Liver (tissue), 9 donors: ENCODE results near the gene PSORS1C1. TPM values are rescaled to one million over a fixed set of nuclear protein-coding genes. Genes with fewer than 3 reads are reported as not detected.

Experiments used
- DNase-seq: peaks from one replicate; pipeline ENCODE4 v3.0.0-alpha.2; 2017; ENCODE audit warnings: low spot score
- H3K27ac ChIP-seq, 2 donors: one replicate each; pipeline ENCODE4 v1.7.0; 2013; ENCODE audit warnings: inconsistent platforms in 2 of 2, low read length in 2 of 2, control low read depth in 1 of 2, low read depth in 1 of 2, mild to moderate bottlenecking in 1 of 2
- H3K27me3 ChIP-seq, 4 donors: one replicate each; pipeline versions ENCODE4 v1.6.1 to v1.7.0; 2013; ENCODE audit warnings: low read length in 3 of 4, inconsistent platforms in 1 of 4, mild to moderate bottlenecking in 1 of 4, moderate library complexity in 1 of 4; ENCODE audit not compliant: control insufficient read depth in 4 of 4, insufficient read depth in 4 of 4
- H3K36me3 ChIP-seq, 4 donors: one replicate each; pipeline versions ENCODE4 v1.6.1 to v1.7.0; 2013; ENCODE audit warnings: low read length in 3 of 4, mild to moderate bottlenecking in 3 of 4, low read depth in 1 of 4, moderate library complexity in 1 of 4; ENCODE audit not compliant: control insufficient read depth in 4 of 4, insufficient read depth in 3 of 4
- H3K4me1 ChIP-seq, 4 donors: one replicate each; pipeline versions ENCODE4 v1.6.1 to v1.7.0; 2013; ENCODE audit warnings: low read length in 3 of 4, mild to moderate bottlenecking in 3 of 4, moderate library complexity in 1 of 4; ENCODE audit not compliant: control insufficient read depth in 4 of 4, insufficient read depth in 4 of 4
- H3K4me3 ChIP-seq, 3 donors: one replicate each; pipeline versions ENCODE4 v1.6.1 to v1.7.0; 2013; ENCODE audit warnings: low read length in 3 of 3, control low read depth in 1 of 3, low read depth in 1 of 3, mild to moderate bottlenecking in 1 of 3
- H3K9ac ChIP-seq, 2 donors: one replicate each; pipeline ENCODE4 v1.7.0; 2013; ENCODE audit warnings: low read length in 2 of 2, mild to moderate bottlenecking in 2 of 2, moderate library complexity in 2 of 2, control low read depth in 1 of 2, low read depth in 1 of 2
- H3K9me3 ChIP-seq, 4 donors: one replicate each; pipeline versions ENCODE4 v1.6.1 to v1.7.0; 2013; ENCODE audit warnings: low read length in 3 of 4; ENCODE audit not compliant: control insufficient read depth in 4 of 4
- EGR1 ChIP-seq, 2 donors: IDR thresholded peaks; 2 replicates each; pipeline ENCODE4 v1.6.1; 2016 to 2018; ENCODE audit warnings: antibody characterized with exemption in 2 of 2, low read depth in 2 of 2
- FOXA1 ChIP-seq: IDR thresholded peaks from 2 replicates; pipeline ENCODE4 v1.6.1; 2016; ENCODE audit warnings: antibody characterized with exemption
- FOXA2 ChIP-seq: IDR thresholded peaks from 2 replicates; pipeline ENCODE4 v1.6.1; 2016; ENCODE audit warnings: antibody characterized with exemption
- GABPA ChIP-seq, 2 donors: IDR thresholded peaks in 1 of 2; conservative IDR thresholded peaks in 1 of 2; 2 replicates each; pipeline ENCODE4 v1.6.1; 2016; ENCODE audit warnings: antibody characterized with exemption in 2 of 2, mild to moderate bottlenecking in 1 of 2, moderate library complexity in 1 of 2
- HNF4A ChIP-seq, 2 donors: conservative IDR thresholded peaks; 2 replicates each; pipeline ENCODE4 v1.6.1; 2016; ENCODE audit warnings: antibody characterized with exemption in 2 of 2, mild to moderate bottlenecking in 2 of 2
- HNF4G ChIP-seq: IDR thresholded peaks from 2 replicates; pipeline ENCODE4 v1.6.1; 2016; ENCODE audit warnings: antibody characterized with exemption
- JUND ChIP-seq, 2 donors: IDR thresholded peaks; 2 replicates each; pipeline ENCODE4 v1.6.1; 2016; ENCODE audit warnings: antibody characterized with exemption in 2 of 2
- NR2F2 ChIP-seq: IDR thresholded peaks from 2 replicates; pipeline ENCODE4 v1.6.1; 2016; ENCODE audit warnings: antibody characterized with exemption
- RXRA ChIP-seq, 2 donors: IDR thresholded peaks; 2 replicates each; pipeline ENCODE4 v1.6.1; 2017 to 2018; ENCODE audit warnings: antibody characterized with exemption in 2 of 2, mild to moderate bottlenecking in 1 of 2
- TAF1 ChIP-seq: conservative IDR thresholded peaks from 2 replicates; pipeline ENCODE4 v1.6.1; 2016; ENCODE audit warnings: antibody characterized with exemption, mild to moderate bottlenecking
- YY1 ChIP-seq: IDR thresholded peaks from 2 replicates; pipeline ENCODE4 v1.6.1; 2016; ENCODE audit warnings: antibody characterized with exemption, mild to moderate bottlenecking
- ZBTB33 ChIP-seq: IDR thresholded peaks from 2 replicates; pipeline ENCODE4 v1.6.1; 2016; ENCODE audit warnings: antibody characterized with exemption
- WGBS: extraction: QIAGEN DNeasy Blood & Tissue Kit; methylation state at CpG from one replicate; pipeline ENCODE4 v1.1.7; 2013; 5-methylcytosine and 5-hydroxymethylcytosine counted together
- polyA plus RNA-seq, 2 donors: library from polyadenylated mRNA; stranded (reverse) in 1 of 2; unstranded in 1 of 2; fragments of 200-250 nt in 1 of 2; fragments of >200 nt in 1 of 2; fragmentation: Nextera tagmentation in 1 of 2; extraction: Ambion mirVana in 1 of 2; gene quantifications; one replicate each; pipeline versions ENCODE4 v1.2.1 to v1.2.3, GENCODE V29; 2013 to 2015
- total RNA-seq, 2 donors: library from RNA; depleted of rRNA; stranded (reverse); fragments of >200 nt; gene quantifications; one replicate each; pipeline ENCODE4 v1.2.3, GENCODE V29; 2014
- TF ChIP-seq, protein P1 (sequence below): IDR thresholded peaks from 2 replicates; pipeline ENCODE4 v1.6.1; 2016; ENCODE audit warnings: antibody characterized with exemption, mild to moderate bottlenecking
- TF ChIP-seq, protein P2 (sequence below): IDR thresholded peaks from 2 replicates; pipeline ENCODE4 v1.6.1; 2016; ENCODE audit warnings: antibody characterized with exemption
- TF ChIP-seq, protein P3 (sequence below): fragments of 150-350 bp; IDR thresholded peaks from 2 replicates; pipeline ENCODE4 v1.5.1; 2017; ENCODE audit warnings: improper control_type of control experiment, low read depth, low read length; ENCODE audit not compliant: missing input control
- TF ChIP-seq, protein P4 (sequence below): IDR thresholded peaks from 2 replicates; pipeline ENCODE4 v1.6.1; 2016; ENCODE audit warnings: antibody characterized with exemption
- donor health status: healthy.
- donor health status: healthy.
- donor health status: healthy.
- donor health status: healthy.
- donor health status: healthy.

Gene PSORS1C1
- total and polyA plus RNA-seq, 4 donors, result under 0.01 to 0.08 TPM; not detected in 2

DNA sequence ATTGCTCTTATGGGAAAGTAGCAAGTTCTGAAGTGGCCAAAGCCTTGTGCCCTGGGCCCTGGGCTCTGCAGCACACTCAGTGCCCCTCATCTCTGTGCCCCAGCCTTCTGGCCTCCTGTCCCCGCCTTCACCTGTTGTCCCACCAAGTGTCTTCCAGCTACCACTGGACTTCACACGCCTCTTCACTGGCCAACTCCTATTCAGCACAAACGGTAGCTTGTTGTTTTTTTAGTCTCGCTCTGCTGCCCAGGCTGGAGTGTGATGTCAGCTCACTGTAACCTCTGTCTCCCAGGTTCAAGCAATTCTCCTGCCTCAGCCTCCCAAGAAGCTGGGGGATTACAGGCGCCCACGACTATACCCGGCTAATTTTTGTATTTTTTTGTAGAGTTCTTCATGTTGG, 38.2 kb downstream of the PSORS1C1 start:
- Histone ChIP-seq H3K27ac (no peak overlapping the region), H3K36me3 (peaks cover 0 to 7% (median 3%) of the 10 kb centered on the region in 4 donors), H3K9me3 (no peaks in the 10 kb centered on the region), H3K27me3 (no peaks in the 10 kb centered on the region), H3K9ac (no peak overlapping the region), H3K4me3 (no peak overlapping the region), H3K4me1 (peaks cover 0 to 16% (median 7%) of the 10 kb centered on the region in 4 donors)
- 97% methylated on average over 7 of the region's 7 CpGs for WGBS
- no peak for DNase-seq
- no peak for TF ChIP-seq TAF1
- TF ChIP-seq, protein P1, sequence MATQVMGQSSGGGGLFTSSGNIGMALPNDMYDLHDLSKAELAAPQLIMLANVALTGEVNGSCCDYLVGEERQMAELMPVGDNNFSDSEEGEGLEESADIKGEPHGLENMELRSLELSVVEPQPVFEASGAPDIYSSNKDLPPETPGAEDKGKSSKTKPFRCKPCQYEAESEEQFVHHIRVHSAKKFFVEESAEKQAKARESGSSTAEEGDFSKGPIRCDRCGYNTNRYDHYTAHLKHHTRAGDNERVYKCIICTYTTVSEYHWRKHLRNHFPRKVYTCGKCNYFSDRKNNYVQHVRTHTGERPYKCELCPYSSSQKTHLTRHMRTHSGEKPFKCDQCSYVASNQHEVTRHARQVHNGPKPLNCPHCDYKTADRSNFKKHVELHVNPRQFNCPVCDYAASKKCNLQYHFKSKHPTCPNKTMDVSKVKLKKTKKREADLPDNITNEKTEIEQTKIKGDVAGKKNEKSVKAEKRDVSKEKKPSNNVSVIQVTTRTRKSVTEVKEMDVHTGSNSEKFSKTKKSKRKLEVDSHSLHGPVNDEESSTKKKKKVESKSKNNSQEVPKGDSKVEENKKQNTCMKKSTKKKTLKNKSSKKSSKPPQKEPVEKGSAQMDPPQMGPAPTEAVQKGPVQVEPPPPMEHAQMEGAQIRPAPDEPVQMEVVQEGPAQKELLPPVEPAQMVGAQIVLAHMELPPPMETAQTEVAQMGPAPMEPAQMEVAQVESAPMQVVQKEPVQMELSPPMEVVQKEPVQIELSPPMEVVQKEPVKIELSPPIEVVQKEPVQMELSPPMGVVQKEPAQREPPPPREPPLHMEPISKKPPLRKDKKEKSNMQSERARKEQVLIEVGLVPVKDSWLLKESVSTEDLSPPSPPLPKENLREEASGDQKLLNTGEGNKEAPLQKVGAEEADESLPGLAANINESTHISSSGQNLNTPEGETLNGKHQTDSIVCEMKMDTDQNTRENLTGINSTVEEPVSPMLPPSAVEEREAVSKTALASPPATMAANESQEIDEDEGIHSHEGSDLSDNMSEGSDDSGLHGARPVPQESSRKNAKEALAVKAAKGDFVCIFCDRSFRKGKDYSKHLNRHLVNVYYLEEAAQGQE, result no peak
- no peak for TF ChIP-seq FOXA2
- TF ChIP-seq, protein P2, sequence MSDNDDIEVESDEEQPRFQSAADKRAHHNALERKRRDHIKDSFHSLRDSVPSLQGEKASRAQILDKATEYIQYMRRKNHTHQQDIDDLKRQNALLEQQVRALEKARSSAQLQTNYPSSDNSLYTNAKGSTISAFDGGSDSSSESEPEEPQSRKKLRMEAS, result no peak
- no peak for TF ChIP-seq EGR1 (IDR thresholded peaks at IDR 0.05; ENCODE audit: low read depth in 2 of 2)

- H3K9me3 ChIP-seq, result no peaks in the 10 kb centered on the region
- WGBS, result 91% methylated on average over 15 of the region's 15 CpGs
- DNase-seq, result no peak
- H3K4me3 ChIP-seq, result no peak overlapping the region
- peaks cover 0 to 7% (median 3%) of the 10 kb centered on the region in 4 donors for H3K36me3 ChIP-seq
- H3K27ac ChIP-seq, result no peak overlapping the region
- no peak for TF ChIP-seq HNF4A (conservative IDR thresholded peaks at IDR 0.05)
- H3K27me3 ChIP-seq, result no peaks in the 10 kb centered on the region
- peaks cover 3 to 24% (median 17%) of the 10 kb centered on the region in 4 donors for H3K4me1 ChIP-seq
- H3K9ac ChIP-seq, result no peak overlapping the region
Observed at GRCh38 chr6:31154436-31154835, 39.8 kb downstream of the PSORS1C1 start.

DNA sequence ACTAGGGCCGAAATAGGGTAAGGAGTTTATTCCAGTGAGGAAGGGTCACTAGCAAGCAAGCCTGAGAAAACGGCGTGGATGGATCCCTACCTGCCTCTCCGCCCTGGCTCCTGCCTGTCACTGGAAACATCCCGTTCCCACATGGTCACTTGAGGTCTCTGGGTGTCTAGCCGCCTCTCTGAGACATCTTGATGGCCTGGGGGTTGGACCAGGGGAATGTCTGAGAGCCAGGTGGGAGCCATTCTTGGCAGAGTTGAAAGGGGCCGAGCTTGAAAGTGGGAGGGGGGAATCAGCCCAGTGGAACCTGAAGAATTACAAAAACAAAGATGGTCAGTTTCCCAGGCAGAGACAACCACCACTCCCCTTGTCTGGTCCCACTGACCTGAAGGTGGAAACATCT, 42.0 kb downstream of the PSORS1C1 start:
- Histone ChIP-seq H3K4me1 (peaks cover 3 to 14% (median 11%) of the 10 kb centered on the region in 4 donors), H3K27me3 (no peaks in the 10 kb centered on the region), H3K36me3 (peaks cover 0 to 7% (median 3%) of the 10 kb centered on the region in 4 donors), H3K27ac (no peak overlapping the region), H3K9ac (no peak overlapping the region), H3K9me3 (no peaks in the 10 kb centered on the region), H3K4me3 (no peak overlapping the region)
- WGBS, result 98% methylated on average over 7 of the region's 7 CpGs
- no peak for DNase-seq
- TF ChIP-seq TAF1 (no peak), HNF4A (conservative IDR thresholded peaks at IDR 0.05) (no peak), GABPA (IDR thresholded peaks at IDR 0.05 in 1 of 2, conservative IDR thresholded peaks at IDR 0.05 in 1 of 2) (no peak), HNF4G (no peak), JUND (IDR thresholded peaks at IDR 0.05) (no peak), EGR1 (IDR thresholded peaks at IDR 0.05; ENCODE audit: low read depth in 2 of 2) (no peak), FOXA2 (no peak), YY1 (no peak), NR2F2 (no peak), FOXA1 (no peak), ZBTB33 (no peak), RXRA (IDR thresholded peaks at IDR 0.05) (no peak)
- TF ChIP-seq, protein P1, result no peak
- TF ChIP-seq, protein P3, sequence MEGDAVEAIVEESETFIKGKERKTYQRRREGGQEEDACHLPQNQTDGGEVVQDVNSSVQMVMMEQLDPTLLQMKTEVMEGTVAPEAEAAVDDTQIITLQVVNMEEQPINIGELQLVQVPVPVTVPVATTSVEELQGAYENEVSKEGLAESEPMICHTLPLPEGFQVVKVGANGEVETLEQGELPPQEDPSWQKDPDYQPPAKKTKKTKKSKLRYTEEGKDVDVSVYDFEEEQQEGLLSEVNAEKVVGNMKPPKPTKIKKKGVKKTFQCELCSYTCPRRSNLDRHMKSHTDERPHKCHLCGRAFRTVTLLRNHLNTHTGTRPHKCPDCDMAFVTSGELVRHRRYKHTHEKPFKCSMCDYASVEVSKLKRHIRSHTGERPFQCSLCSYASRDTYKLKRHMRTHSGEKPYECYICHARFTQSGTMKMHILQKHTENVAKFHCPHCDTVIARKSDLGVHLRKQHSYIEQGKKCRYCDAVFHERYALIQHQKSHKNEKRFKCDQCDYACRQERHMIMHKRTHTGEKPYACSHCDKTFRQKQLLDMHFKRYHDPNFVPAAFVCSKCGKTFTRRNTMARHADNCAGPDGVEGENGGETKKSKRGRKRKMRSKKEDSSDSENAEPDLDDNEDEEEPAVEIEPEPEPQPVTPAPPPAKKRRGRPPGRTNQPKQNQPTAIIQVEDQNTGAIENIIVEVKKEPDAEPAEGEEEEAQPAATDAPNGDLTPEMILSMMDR, result no peak
- TF ChIP-seq, protein P2, result no peak
- TF ChIP-seq, protein P4, sequence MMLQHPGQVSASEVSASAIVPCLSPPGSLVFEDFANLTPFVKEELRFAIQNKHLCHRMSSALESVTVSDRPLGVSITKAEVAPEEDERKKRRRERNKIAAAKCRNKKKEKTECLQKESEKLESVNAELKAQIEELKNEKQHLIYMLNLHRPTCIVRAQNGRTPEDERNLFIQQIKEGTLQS, result no peak
